Neural cell (in vitro differentiated cells): ENCODE measurements around the gene ASH1L. TPM values are rescaled to one million over a fixed set of nuclear protein-coding genes. Genes with fewer than 3 reads are reported as not detected.

Source experiments
- H2AFZ ChIP-seq: fragments of 200-600, 300-800 bp; sonication (generic), shearing (Covaris generic); 2 replicates; pipeline ENCODE4 v1.6.0; 2014; ENCODE audit warnings: low read depth, mild to moderate bottlenecking, antibody characterized with exemption, low read length, moderate library complexity
- H3F3A ChIP-seq: fragments of 200-600 bp; shearing (Covaris generic); 2 replicates; pipeline ENCODE4 v1.6.1; 2016; ENCODE audit warnings: mild to moderate bottlenecking, moderate library complexity, mixed read lengths, antibody characterized with exemption, low read length; ENCODE audit not compliant: insufficient read depth, poor library complexity, severe bottlenecking
- H3K27ac ChIP-seq: fragments of 200-600, 300-800 bp; sonication (generic), shearing (Covaris generic); 2 replicates; pipeline ENCODE4 v1.5.1; 2014; ENCODE audit warnings: mild to moderate bottlenecking, low read length, moderate library complexity
- H3K27me3 ChIP-seq: fragments of 300-800, 200-600 bp; sonication (generic), shearing (Covaris generic); 2 replicates; pipeline ENCODE4 v1.6.0; 2014; ENCODE audit warnings: mild to moderate bottlenecking, low read depth, low read length, moderate library complexity; ENCODE audit not compliant: insufficient read depth
- H3K36me3 ChIP-seq: fragments of 300-800, 200-600 bp; sonication (generic), shearing (Covaris generic); 2 replicates; pipeline ENCODE4 v1.5.1; 2014; ENCODE audit warnings: mild to moderate bottlenecking, antibody characterized with exemption, low read length, moderate library complexity; ENCODE audit not compliant: insufficient read depth
- H3K4me2 ChIP-seq: fragments of 300-800, 200-600 bp; sonication (generic), shearing (Covaris generic); 2 replicates; pipeline ENCODE4 v1.6.0; 2014; ENCODE audit warnings: mild to moderate bottlenecking, low read length
- H3K4me3 ChIP-seq: fragments of 300-800, 200-600 bp; sonication (generic), shearing (Covaris generic); 2 replicates; pipeline ENCODE4 v1.5.1; 2014; ENCODE audit warnings: mild to moderate bottlenecking, low read length, moderate library complexity
- H3K79me2 ChIP-seq: fragments of 200-600 bp; shearing (Covaris generic); replicated peaks from 2 replicates; pipeline ENCODE4 v1.6.0; 2014; ENCODE audit warnings: mild to moderate bottlenecking, low read length, moderate library complexity; ENCODE audit not compliant: insufficient read depth
- H3K9ac ChIP-seq: fragments of 300-800, 200-600 bp; sonication (generic), shearing (Covaris generic); 2 replicates; pipeline ENCODE4 v1.6.1; 2016; ENCODE audit warnings: mild to moderate bottlenecking, low read length, mixed read lengths
- H3K9me2 ChIP-seq: fragments of 200-600 bp; shearing (Covaris generic); 2 replicates; pipeline ENCODE4 v1.6.1; 2016; ENCODE audit warnings: mild to moderate bottlenecking, low read length, mixed read lengths; ENCODE audit not compliant: insufficient read depth
- H3K9me3 ChIP-seq: fragments of 200-600, 300-800 bp; sonication (generic), shearing (Covaris generic); 2 replicates; pipeline ENCODE4 v1.6.1; 2016; ENCODE audit warnings: mild to moderate bottlenecking, mixed run types, low read length, moderate library complexity, mixed read lengths
- H4K20me1 ChIP-seq: fragments of 200-600 bp; shearing (Covaris generic); 2 replicates; pipeline ENCODE4 v1.6.1; 2016; ENCODE audit warnings: mild to moderate bottlenecking, mixed run types; ENCODE audit not compliant: insufficient read depth
- CTCF ChIP-seq: fragments of 450-650 bp; IDR thresholded peaks from 2 replicates; pipeline ENCODE4 v1.5.1; 2014; ENCODE audit warnings: antibody characterized with exemption, mild to moderate bottlenecking, moderate library complexity; ENCODE audit not compliant: poor library complexity, severe bottlenecking
- EP300 ChIP-seq: fragments of 450-650 bp; conservative IDR thresholded peaks from 2 replicates; pipeline ENCODE4 v1.6.1; 2014; ENCODE audit warnings: antibody characterized with exemption, mild to moderate bottlenecking, moderate library complexity; ENCODE audit not compliant: poor library complexity, severe bottlenecking
- EZH2 ChIP-seq: fragments of 200-600, 300-800 bp; shearing (Covaris generic), sonication (generic); IDR thresholded peaks from 2 replicates; pipeline ENCODE4 v1.6.1; 2014; ENCODE audit warnings: antibody characterized with exemption, low read length, borderline replicate concordance, mild to moderate bottlenecking; ENCODE audit not compliant: insufficient read depth, poor library complexity, severe bottlenecking
- MXI1 ChIP-seq: fragments of 450-650 bp; conservative IDR thresholded peaks from 2 replicates; pipeline ENCODE4 v1.6.1; 2014; ENCODE audit warnings: antibody characterized with exemption, mild to moderate bottlenecking; ENCODE audit not compliant: poor library complexity, severe bottlenecking
- POLR2AphosphoS5 ChIP-seq: IDR thresholded peaks from 2 replicates; pipeline ENCODE4 v1.6.1; 2012
- RAD21 ChIP-seq: fragments of 450-650 bp; conservative IDR thresholded peaks from 2 replicates; pipeline ENCODE4 v1.6.1; 2014; ENCODE audit warnings: antibody characterized with exemption, mild to moderate bottlenecking, moderate library complexity
- REST ChIP-seq: IDR thresholded peaks from 2 replicates; pipeline ENCODE4 v1.6.1; 2012; ENCODE audit warnings: borderline replicate concordance
- SMC3 ChIP-seq: fragments of 450-650 bp; conservative IDR thresholded peaks from 2 replicates; pipeline ENCODE4 v1.6.1; 2014; ENCODE audit warnings: antibody characterized with exemption, mild to moderate bottlenecking, moderate library complexity; ENCODE audit not compliant: poor library complexity
- TAF1 ChIP-seq: IDR thresholded peaks from 2 replicates; pipeline ENCODE4 v1.6.1; 2012; ENCODE audit warnings: low read depth
- polyA plus RNA-seq: library from polyadenylated mRNA; depleted of rRNA; stranded (reverse); fragments of >200 nt; gene quantifications from 2 replicates; pipeline ENCODE4 v1.2.3, GENCODE V29; 2014

The ASH1L gene
- polyA plus RNA-seq, 1 donor from 2014 or later: 16.2 TPM

- Histone ChIP-seq H3K9ac (peak overlapping the region; percentile 91), H3F3A (no peaks in the 10 kb centered on the region), H3K4me2 (peak overlapping the region; percentile 99), H3K79me2 (peaks cover 28% of the 10 kb centered on the region), H4K20me1 (peaks cover 7% of the 10 kb centered on the region), H3K27ac (peak overlapping the region; percentile 79), H2AFZ (peak overlapping the region; percentile 25), H3K27me3 (no peaks in the 10 kb centered on the region), H3K4me3 (peak overlapping the region; percentile 90), H3K9me3 (no peaks in the 10 kb centered on the region), H3K9me2 (no peaks in the 10 kb centered on the region), H3K36me3 (peaks cover 3% of the 10 kb centered on the region)
- TF ChIP-seq MXI1 (peak; percentile 56), CTCF (peak; percentile 97), EP300 (peak; percentile 15), EZH2 (no peak), REST (peak; percentile 20), POLR2AphosphoS5 (peak; percentile 80), RAD21 (peak; percentile 86), TAF1 (peak; percentile 31), SMC3 (peak; percentile 85)
These were observed 239.5 kb downstream of the ASH1L start for GRCh38 chr1:155322953-155323728.

GRCh38 chr1:155322571-155322952, 240.0 kb downstream of the ASH1L start:
- peak overlapping the region; percentile 97 for H3K4me2 ChIP-seq
- peak overlapping the region; percentile 90 for H3K4me3 ChIP-seq
- H3K9ac ChIP-seq: peak overlapping the region; percentile 91
- H3F3A ChIP-seq: no peaks in the 10 kb centered on the region
- no peaks in the 10 kb centered on the region for H3K9me3 ChIP-seq
- H3K27me3 ChIP-seq: no peaks in the 10 kb centered on the region
- H3K27ac ChIP-seq: peak overlapping the region; percentile 79
- H3K79me2 ChIP-seq: peaks cover 28% of the 10 kb centered on the region
- no peak for TF ChIP-seq EP300
- TF ChIP-seq TAF1: no peak
- no peak for TF ChIP-seq SMC3
- no peak for TF ChIP-seq REST
- no peak for TF ChIP-seq EZH2
- TF ChIP-seq RAD21: no peak
- no peak for TF ChIP-seq CTCF
- no peak for TF ChIP-seq MXI1
- TF ChIP-seq POLR2AphosphoS5: no peak
- H4K20me1 ChIP-seq: peaks cover 7% of the 10 kb centered on the region
- H3K36me3 ChIP-seq: no peaks in the 10 kb centered on the region
- no peak overlapping the region for H2AFZ ChIP-seq
- no peaks in the 10 kb centered on the region for H3K9me2 ChIP-seq
